K562 (cell line): Measurements from ENCODE around the gene ZFP36. TPM values are rescaled to one million over a fixed set of nuclear protein-coding genes. Genes with fewer than 3 reads are reported as not detected.

Source experiments
- CBX2 ChIP-seq: fragments of 200-600 bp; sonication (generic); IDR thresholded peaks from one replicate; pipeline ENCODE4 v1.6.1; 2012; ENCODE audit warnings: mild to moderate bottlenecking, low read length, inconsistent platforms; ENCODE audit not compliant: insufficient read depth, poor library complexity, severe bottlenecking
- MYBL2 ChIP-seq, 2 experiments: fragments of 450-650 bp in 1 of 2; sonication (generic) in 1 of 2; formaldehyde crosslinking in 1 of 2; IDR thresholded peaks; 2 replicates each; pipeline versions ENCODE4 v1.6.1 to v1.8.1; 2017 to 2022; ENCODE audit warnings: borderline replicate concordance in 1 of 2, inconsistent platforms in 1 of 2, low read depth in 1 of 2, mild to moderate bottlenecking in 1 of 2, missing genetic modification reagents in 1 of 2, moderate library complexity in 1 of 2
- NFRKB ChIP-seq: fragments of 450-650 bp; IDR thresholded peaks from 2 replicates; pipeline ENCODE4 v1.6.1; 2016; ENCODE audit warnings: low read depth
- NUFIP1 ChIP-seq: fragments of 450-650 bp; IDR thresholded peaks from 2 replicates; pipeline ENCODE4 v1.6.1; 2018; ENCODE audit not compliant: partially characterized antibody
- POLR2AphosphoS2 ChIP-seq: IDR thresholded peaks from 2 replicates; pipeline ENCODE4 v1.6.1; 2012; ENCODE audit warnings: low read length, improper control_type of control experiment
- PYGO2 ChIP-seq: fragments of 450-650 bp; IDR thresholded peaks from 2 replicates; pipeline ENCODE4 v1.6.1; 2016; ENCODE audit warnings: mild to moderate bottlenecking, missing genetic modification characterization, moderate library complexity, missing compliant biosample characterization
- TEAD1 ChIP-seq, 2 experiments: fragments of 450-650 bp in 1 of 2; sonication (generic) in 1 of 2; formaldehyde crosslinking; IDR thresholded peaks; 2 replicates each; pipeline versions ENCODE4 v1.4.0 to v1.8.0; 2020 to 2022; ENCODE audit warnings: mild to moderate bottlenecking in 2 of 2, missing genetic modification reagents in 1 of 2
- U2AF1 ChIP-seq: fragments of 200-400 bp; formaldehyde crosslinking; optimal IDR thresholded peaks from 2 replicates; pipeline ENCODE3; 2017; ENCODE audit warnings: mild to moderate bottlenecking, low read depth, low read length, moderate library complexity
- ZNF324 ChIP-seq: fragments of 250-450 bp; sonication (Bioruptor Pico); IDR thresholded peaks from 2 replicates; pipeline ENCODE4 v1.4.0; 2020; ENCODE audit warnings: mild to moderate bottlenecking
- ZNF75A ChIP-seq: fragments of 450-650 bp; formaldehyde crosslinking; IDR thresholded peaks from 2 replicates; pipeline ENCODE4 v1.4.0; 2020; ENCODE audit warnings: mild to moderate bottlenecking
- polyA plus RNA-seq, 8 experiments: library from polyadenylated mRNA; depleted of rRNA in 4 of 8; stranded (reverse) in 5 of 8; unstranded in 3 of 8; fragments of >200 nt; fragmentation: Nextera tagmentation in 2 of 8; fragmentation: Illumina TruSeq in 1 of 8; extraction: Ambion mirVana in 2 of 8; extraction: Trizol in 1 of 8; gene quantifications; 2 replicates each; pipeline versions ENCODE4 v1.2.1 to v1.2.3, GENCODE V29; 2011 to 2014; ENCODE audit warnings: inconsistent platforms in 1 of 8, missing spikeins in 1 of 8
- total RNA-seq, 7 experiments: library from RNA; depleted of rRNA in 6 of 7; stranded (reverse); fragments of >200 nt in 6 of 7; fragmentation: Illumina TruSeq in 2 of 7; extraction: Trizol in 2 of 7; gene quantifications; 2 replicates each; pipeline versions ENCODE4 v1.2.1 to v1.2.3, GENCODE V29; 2011 to 2021; ENCODE audit warnings: low replicate concordance in 1 of 7
- TF ChIP-seq, protein P1 (sequence below): fragments of 450-650 bp; IDR thresholded peaks from 2 replicates; pipeline ENCODE4 v1.7.1; 2018; ENCODE audit warnings: mild to moderate bottlenecking, low read depth; ENCODE audit not compliant: partially characterized antibody
- TF ChIP-seq, protein P2 (sequence below): fragments of 250-450 bp; sonication (Bioruptor Pico); IDR thresholded peaks from 2 replicates; pipeline ENCODE4 v1.5.0; 2021; ENCODE audit warnings: mild to moderate bottlenecking, moderate library complexity
- TF ChIP-seq, protein P3 (sequence below): fragments of 250-450 bp; sonication (Bioruptor Pico); IDR thresholded peaks from 2 replicates; pipeline ENCODE4 v1.9.0; 2021; ENCODE audit warnings: mild to moderate bottlenecking
- TF ChIP-seq, protein P4 (sequence below): fragments of 450-650 bp; IDR thresholded peaks from 2 replicates; pipeline ENCODE4 v1.6.1; 2018; ENCODE audit not compliant: partially characterized antibody
- TF ChIP-seq, protein P5 (sequence below): fragments of 450-650 bp; IDR thresholded peaks from 2 replicates; pipeline ENCODE4 v1.6.1; 2016; ENCODE audit warnings: low read depth, mild to moderate bottlenecking, moderate library complexity

Gene ZFP36
- total and polyA plus RNA-seq, 9 of the 15 experiments (the other 6 are each of a cell fraction or from before 2014, with no cell fraction given): 1.0 to 20.1 (median 3.5) TPM

DNA sequence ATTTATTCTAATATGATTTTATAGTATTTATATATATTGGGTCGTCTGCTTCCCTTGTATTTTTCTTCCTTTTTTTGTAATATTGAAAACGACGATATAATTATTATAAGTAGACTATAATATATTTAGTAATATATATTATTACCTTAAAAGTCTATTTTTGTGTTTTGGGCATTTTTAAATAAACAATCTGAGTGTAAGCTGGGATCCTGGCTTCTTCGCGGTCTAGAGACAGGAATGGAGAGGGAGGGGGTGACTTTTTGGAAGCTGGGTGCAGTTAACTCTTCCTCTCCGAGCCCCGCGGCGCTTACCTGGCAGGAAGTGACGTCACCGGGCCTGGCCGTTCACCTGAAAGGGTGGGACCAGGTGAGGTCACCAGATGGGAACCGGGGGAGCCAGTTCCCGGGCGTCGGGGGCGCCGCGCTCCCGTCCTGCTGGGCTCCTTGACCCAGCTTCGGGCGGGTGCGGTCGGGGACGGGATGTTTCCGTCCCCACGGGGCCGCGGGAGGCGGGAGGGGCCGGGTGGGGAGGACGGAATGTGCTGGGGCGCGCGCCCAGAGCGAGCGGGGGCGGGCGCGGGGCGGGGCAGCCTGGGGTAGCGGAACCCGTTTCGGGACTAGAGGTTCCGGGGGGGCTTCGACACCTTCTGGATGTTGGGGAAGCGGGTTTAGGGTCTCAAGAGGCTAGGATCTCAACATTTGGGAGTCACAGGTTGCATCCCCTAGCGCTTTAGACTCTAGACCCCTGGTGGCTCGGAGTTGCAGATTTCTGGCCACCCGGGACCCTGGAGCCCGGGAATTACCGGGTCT lies 2.8 kb downstream of the ZFP36 start (continued):
- TF ChIP-seq, protein P1, sequence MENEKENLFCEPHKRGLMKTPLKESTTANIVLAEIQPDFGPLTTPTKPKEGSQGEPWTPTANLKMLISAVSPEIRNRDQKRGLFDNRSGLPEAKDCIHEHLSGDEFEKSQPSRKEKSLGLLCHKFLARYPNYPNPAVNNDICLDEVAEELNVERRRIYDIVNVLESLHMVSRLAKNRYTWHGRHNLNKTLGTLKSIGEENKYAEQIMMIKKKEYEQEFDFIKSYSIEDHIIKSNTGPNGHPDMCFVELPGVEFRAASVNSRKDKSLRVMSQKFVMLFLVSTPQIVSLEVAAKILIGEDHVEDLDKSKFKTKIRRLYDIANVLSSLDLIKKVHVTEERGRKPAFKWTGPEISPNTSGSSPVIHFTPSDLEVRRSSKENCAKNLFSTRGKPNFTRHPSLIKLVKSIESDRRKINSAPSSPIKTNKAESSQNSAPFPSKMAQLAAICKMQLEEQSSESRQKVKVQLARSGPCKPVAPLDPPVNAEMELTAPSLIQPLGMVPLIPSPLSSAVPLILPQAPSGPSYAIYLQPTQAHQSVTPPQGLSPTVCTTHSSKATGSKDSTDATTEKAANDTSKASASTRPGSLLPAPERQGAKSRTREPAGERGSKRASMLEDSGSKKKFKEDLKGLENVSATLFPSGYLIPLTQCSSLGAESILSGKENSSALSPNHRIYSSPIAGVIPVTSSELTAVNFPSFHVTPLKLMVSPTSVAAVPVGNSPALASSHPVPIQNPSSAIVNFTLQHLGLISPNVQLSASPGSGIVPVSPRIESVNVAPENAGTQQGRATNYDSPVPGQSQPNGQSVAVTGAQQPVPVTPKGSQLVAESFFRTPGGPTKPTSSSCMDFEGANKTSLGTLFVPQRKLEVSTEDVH: no peak
- TF ChIP-seq, protein P2, sequence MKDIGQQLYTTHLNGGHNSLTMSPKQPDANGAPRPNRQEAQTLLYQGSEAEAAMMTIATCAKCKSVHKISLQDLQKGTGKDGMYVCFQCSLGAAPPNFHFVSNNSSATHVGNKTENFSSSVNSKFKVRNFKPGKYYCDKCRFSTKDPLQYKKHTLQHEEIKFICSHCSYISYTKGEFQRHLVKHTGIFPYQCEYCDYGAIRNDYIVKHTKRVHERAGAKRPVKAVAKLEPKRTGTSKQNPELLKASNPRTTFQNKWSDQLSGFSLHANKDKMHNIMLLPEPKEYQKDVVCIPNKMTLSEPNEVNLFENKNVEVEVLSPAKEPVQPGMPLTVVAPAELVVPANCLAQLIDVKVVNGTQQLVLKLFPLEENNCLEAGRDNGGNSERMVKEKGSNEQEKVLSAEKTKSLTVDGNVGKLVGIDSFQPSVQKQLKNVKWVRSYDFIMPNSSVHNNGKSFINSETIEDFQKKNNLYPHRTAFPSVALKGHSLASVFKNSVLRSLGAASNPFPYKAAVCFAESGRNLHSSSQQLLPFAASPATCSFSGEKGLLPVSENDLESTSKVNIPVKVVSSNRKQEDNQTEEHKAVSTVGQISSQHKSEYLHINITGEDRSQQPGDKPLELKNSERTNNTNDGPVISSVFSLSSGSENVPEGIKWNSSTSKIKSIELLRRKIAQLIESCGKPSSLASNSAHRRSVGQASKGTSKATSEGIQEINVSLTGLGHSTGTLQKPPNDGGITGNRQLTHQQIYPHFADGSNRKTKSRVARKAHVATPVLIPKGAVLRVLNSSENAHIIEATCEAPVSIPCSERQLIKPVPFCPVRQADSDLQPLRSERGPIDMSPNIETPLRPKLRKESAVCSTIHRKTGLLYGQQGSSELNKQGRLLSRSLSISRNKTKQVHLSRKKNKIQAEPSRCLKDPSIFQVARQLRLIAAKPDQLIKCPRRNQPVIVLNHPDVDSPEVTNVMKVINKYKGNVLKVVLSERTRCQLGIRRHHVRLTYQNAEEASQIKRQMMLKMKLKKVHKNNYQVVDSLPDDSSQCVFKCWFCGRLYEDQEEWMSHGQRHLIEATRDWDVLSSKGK (CRISPR knock-in tag): no peak
- TF ChIP-seq NUFIP1 (no peak), U2AF1 (no peak), NFRKB (no peak), CBX2 (no peak), ZNF324 (CRISPR knock-in tag) (no peak), ZNF75A (no peak), TEAD1 (CRISPR knock-in tag; IDR thresholded peaks at IDR 0.05) (0 out of 4 replicates have a peak, but pooled peaks of 1 of the 2 experiments have one; percentile 17), MYBL2 (IDR thresholded peaks at IDR 0.05; ENCODE audit: low read depth) (no peak), MYBL2 (CRISPR knock-in tag; IDR thresholded peaks at IDR 0.05; ENCODE audit: borderline replicate concordance) (no peak), POLR2AphosphoS2 (peak; percentile 89), PYGO2 (tag) (no peak)
- TF ChIP-seq, protein P3, sequence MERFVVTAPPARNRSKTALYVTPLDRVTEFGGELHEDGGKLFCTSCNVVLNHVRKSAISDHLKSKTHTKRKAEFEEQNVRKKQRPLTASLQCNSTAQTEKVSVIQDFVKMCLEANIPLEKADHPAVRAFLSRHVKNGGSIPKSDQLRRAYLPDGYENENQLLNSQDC (CRISPR knock-in tag): no peak
- TF ChIP-seq, protein P4, sequence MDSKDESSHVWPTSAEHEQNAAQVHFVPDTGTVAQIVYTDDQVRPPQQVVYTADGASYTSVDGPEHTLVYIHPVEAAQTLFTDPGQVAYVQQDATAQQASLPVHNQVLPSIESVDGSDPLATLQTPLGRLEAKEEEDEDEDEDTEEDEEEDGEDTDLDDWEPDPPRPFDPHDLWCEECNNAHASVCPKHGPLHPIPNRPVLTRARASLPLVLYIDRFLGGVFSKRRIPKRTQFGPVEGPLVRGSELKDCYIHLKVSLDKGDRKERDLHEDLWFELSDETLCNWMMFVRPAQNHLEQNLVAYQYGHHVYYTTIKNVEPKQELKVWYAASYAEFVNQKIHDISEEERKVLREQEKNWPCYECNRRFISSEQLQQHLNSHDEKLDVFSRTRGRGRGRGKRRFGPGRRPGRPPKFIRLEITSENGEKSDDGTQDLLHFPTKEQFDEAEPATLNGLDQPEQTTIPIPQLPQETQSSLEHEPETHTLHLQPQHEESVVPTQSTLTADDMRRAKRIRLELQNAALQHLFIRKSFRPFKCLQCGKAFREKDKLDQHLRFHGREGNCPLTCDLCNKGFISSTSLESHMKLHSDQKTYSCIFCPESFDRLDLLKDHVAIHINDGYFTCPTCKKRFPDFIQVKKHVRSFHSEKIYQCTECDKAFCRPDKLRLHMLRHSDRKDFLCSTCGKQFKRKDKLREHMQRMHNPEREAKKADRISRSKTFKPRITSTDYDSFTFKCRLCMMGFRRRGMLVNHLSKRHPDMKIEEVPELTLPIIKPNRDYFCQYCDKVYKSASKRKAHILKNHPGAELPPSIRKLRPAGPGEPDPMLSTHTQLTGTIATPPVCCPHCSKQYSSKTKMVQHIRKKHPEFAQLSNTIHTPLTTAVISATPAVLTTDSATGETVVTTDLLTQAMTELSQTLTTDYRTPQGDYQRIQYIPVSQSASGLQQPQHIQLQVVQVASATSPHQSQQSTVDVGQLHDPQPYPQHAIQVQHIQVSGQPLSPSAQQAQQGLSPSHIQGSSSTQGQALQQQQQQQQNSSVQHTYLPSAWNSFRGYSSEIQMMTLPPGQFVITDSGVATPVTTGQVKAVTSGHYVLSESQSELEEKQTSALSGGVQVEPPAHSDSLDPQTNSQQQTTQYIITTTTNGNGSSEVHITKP: no peak
- TF ChIP-seq, protein P5, sequence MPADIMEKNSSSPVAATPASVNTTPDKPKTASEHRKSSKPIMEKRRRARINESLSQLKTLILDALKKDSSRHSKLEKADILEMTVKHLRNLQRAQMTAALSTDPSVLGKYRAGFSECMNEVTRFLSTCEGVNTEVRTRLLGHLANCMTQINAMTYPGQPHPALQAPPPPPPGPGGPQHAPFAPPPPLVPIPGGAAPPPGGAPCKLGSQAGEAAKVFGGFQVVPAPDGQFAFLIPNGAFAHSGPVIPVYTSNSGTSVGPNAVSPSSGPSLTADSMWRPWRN: no peak
